T-helper 9 cell (primary cell): ENCODE results near the gene SLC31A1.
"Not testable (repeated sequence)": the region's sequence is repeated elsewhere in the genome, so short reads cannot be mapped to it uniquely, and the experiment has no call there.

ENCODE experiments used
- DNase-seq: peaks from one replicate; pipeline ENCODE4 v3.0.0-alpha.2; 2020

SLC31A1 gene

DNA sequence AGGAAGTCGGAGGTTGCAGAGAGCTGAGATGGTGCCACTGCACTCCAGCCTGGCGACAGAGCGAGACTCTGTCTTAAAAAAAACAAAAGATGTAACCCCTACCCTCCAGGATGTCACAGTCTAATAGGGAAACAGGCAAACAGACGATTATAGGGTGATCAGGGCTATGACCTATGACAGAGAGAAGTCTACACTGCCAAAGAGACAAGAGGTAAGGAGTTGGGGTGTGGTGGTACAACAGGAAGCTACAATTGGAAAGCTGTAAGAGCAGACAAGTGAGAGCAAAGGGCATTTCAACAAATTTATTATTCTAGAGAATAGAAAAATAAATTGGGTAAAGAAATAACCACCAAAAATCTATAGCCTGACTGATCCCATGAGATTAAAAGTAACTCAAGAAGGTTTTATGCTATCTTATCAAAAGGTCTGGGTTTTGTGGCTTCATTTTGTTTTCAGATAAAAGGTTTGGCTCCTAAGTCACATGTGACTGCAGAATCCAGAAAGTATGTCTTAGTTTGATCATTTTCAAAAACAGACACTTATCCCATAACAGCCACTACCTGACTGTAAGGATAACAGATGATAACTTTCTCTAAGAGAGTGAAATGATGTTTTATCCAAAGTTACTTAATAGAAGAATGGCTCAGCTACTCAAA is 46.7 kb downstream of the SLC31A1 start:
- DNase-seq: no peak

DNA sequence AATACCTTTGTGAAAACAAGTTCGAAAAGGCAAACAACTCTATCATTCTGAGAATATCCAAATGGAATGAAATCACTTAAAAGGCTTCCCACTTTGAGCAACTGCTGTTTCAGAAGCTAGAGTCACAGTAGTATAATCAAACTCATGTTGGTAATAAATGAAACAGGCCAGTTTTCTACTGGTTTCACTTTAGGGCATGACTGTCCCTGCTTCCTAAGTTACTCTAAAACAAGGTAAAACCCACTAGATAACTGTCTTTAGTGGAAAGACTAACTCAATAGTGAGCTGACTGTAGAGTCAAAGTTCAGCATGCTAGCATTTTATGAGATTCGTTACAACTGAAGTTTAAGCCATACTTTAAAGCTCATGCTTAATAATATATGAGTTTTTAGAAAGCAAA is 48.0 kb downstream of the SLC31A1 start:
- DNase-seq: no peak

DNA sequence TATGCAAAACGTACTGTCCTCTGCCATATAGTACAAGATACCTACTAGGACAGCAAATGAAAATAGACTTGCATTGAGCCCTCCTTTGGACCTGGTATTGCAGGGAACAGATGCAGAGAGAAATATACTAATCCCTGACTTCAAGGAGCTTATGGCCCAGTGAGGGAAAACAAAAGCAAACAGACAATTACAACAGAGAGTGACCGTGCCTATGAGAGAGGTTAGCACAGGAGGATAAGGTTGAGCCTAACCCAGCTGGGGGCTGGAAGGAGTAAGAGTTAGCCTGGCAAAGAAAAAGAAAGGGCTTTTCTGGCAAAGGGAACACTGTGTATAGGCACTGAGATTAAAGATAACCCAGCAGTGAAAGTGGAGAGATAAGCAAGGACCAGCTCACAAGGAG is 48.5 kb downstream of the SLC31A1 start:
- DNase-seq: no peak

DNA sequence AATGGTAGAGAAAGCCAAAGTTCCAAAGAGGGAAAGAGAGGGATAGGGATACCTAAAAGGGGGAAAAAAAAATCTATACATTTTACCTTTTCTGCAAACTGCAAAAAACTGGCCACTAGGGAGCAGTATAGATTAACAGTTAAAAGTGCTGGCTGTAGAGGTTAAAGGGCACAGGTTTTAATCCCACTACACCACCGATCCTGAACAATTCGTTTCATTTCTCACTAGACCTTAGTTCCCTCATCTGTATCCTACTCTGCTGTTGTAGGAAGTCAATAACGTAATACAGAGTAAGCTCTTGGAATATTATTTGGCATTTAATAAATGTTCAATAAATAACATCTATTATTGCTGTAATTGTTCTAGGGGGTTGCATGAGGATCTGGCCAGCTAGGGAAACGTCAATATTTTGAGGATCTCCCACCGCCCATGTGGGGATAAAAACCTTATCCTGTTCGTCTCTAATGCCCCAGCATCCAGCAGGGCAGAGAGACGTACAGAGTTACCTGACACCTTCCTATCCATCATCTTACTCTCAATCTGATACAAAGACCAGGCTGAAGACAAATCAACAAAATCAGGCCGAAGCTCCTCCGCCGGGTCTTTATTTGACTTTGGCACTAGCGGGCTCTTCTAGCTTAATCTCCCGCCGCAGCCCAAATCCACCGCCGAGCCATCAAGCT is 53.3 kb downstream of the SLC31A1 start:
- no peak for DNase-seq

DNA sequence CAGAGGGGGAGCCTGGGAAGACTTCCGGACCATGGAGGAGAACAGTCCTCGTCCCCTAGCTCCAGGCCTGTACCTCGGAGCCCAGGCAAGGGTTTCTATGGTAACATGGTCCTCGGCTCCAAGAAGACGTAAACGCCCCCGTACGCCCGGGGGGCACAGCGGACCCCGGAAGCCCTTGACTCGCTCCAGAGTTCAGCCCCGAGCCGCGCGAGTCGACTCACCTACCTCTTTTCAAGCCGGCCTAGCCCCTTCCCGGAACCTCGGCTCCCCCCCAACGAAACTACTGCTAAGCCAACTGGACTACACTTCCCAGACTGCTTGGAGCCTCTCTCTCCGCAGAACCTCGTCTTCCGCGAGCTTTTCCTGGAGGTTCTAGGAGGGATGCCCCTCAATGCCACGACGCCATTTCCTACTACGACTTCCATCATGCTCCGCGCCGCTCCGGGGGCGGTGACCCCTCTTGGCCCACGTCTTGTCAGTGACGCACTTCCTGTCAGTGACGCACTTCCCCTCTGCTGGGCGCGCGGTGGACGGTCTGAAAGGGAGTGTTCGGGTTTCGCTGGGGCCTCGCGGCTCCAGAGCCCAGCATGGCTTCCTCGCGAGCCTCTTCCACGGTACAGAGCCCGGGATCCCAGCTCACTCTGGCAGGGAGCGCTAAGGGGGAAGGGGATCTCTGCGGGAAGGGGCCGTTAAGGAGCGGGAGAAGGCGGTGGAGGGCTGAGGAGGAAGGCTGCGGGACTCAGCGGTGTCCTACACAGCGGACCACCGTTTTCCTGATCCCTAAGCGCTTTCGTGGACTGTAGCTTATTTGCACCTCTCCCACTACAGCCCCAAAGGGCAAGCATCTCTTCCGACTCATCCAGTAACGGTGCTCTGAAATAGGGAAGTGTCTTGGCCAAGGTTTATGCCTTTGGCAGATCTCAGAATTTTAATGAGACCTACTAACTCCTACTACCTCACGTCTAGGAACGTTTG is 54.1 kb downstream of the SLC31A1 start, which contains the start of the genes CDC26 and PRPF4:
Gene CDC26 (minus strand): TSS at position 416 of the 975 bp plus-strand sequence. CDS start 3,065 bp downstream, outside the sequence.
Gene PRPF4 (plus strand): TSS at position 502 of the 975 bp plus-strand sequence. CDS start 86 bp downstream, at position 588.
- peak; percentile 94 for DNase-seq

DNA sequence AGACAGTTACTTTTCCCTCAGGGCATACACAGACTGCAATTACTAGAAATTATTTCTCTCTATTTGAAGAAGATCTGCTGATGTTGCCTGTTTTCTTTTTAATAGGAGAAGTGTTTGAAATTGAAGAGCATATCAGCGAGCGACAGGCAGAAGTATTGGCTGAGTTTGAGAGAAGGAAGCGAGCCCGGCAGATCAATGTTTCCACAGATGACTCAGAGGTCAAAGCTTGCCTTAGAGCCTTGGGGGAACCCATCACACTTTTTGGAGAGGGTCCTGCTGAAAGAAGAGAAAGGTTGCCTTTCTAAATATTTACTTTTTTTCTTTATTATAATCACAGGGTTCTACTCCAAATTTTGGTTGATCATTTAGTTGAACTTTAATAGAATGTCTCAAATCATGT is 57.5 kb downstream of the SLC31A1 start:
- no peak for DNase-seq

DNA sequence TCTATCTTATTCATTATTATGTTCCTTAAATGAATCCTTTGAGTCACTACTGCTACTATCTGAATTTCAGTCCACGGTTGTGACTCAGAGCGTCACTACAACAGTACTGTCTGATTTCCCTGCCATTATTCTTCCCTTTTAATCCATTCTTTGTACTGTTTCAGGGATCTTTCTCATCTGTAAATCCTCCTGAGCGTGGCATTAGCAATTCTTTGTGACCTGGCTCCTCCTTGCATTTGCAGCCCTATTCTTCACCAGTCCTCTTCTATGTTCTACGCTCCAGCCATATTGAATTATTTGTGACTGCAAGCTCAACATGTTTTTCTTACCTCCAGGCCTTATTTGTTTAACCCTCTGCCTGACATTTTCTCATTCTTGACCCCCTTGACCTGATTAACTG is 60.0 kb downstream of the SLC31A1 start:
- DNase-seq: no peak

DNA sequence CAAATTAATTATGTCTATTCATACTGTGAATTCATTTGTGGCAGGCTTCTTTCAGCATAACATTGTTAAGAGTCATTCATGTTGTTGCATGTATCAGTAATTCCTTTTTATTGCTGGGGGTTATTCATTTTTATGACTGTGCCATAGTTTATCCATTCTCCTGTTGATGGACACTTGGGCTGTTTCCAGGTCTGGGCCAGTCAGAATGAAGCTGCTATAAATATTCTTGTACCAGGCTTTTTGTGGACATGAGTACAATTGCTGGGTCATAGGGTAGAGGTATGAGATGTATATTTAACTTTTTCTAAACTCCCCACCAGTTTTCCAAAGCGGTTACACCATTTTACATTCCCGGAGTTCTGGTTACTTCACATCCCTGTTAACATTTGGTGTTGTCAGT is 67.7 kb downstream of the SLC31A1 start:
- DNase-seq: no peak

DNA sequence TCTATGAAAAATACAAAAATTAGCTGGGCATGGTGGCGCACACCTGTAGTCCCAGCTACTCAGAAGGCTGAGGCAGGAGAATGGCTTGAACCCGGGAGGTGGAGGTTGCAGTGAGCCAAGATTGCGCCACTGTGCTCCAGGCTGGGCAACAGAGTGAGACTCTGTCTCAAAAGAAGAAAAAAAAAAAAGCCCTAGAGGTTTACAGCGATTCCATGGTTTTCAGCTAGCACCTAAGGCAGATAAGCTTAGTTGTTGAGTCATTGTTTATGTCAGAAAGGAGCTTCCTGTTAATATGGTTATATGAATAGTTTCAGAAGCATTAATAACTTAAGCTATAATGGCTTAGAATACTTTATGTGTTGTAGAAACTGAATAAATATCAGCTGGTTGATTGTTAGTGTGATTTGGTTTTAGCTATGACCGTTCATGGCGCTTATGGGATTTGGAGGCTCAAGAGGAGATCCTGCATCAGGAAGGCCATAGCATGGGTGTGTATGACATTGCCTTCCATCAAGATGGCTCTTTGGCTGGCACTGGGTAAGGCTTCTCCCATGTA is 68.8 kb downstream of the SLC31A1 start:
- DNase-seq: no peak

DNA sequence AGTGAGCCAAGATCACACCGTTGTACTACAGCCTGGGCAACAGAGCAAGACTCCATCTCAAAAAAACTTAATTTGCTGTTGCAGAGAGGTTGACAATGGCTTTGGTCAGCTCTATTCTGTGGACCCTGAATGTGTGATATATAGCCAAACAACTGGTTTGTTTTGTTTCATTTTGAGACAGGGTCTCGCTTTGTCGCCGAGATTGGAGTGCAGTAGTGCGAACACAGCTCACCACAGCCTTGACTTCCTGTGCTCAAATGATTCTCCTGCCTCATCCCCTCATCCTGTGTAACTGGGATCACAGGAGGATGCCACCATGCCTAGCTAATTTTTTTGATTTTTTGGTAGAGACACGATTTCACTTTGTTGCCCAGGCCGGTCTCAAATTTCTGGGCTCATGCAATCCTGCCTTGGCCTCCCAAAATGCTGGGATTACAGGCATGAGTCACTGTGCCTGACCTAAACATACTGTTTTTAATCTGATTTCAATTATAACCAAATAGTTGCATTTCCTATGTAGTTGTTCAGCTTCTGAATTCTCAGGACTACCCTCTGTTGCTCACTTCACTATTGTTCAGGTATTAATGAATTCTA is 72.0 kb downstream of the SLC31A1 start:
- DNase-seq: no peak

DNA sequence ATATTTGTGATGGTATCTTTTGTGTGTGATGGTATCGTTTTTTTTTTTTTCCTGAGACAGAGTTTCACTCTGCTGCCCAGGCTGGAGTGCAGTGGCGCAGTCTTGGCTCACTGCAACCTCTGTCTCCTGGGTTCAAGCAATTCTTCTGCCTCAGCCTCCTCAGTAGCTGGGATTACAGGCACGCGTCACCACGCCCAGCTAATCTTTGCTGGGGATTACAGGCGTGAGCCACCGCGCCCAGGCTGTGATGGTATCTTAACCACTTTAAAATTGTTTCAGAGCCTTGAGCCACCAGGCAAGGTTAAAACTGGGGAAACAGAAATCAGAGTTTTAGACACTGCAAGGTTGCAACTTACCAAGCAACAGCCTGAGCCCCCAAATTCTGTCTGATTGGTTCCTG is 74.9 kb downstream of the SLC31A1 start:
- not testable (repeated sequence) for DNase-seq

DNA sequence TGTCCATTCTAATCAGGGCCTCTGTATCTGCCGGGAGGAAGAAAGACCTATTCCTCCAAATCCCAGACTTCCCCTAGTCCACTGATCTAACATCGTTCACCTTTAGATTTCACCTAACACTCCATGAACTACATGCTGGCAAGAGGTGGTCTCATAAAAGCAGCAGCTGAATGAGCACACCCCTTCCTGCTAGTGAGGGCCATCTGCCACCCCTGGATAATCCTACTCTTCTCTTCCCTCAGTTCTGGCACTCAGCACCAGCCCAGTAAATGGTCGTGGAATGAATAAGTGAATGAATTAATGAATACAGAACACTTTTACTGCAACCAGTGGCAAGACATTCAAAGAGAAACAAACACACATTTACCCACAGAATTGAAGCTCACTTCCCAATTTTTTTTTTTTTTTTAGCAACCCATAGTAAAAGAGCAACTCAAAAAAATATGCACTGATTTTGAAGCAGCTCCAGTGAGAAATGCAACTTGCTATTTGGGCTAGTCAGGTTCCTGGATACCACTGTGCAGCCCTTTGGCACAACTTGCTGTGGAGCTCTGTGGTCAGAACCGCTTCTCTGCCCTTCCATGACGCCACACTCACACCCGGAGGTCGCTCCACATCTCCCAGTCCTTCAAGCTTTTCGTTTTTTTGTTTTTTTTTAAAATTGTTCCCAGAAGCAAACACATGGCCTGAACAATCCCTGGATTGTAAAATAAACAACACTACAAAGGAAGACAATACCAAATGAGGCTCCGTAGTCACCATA is 75.6 kb downstream of the SLC31A1 start:
- DNase-seq: no peak

DNA sequence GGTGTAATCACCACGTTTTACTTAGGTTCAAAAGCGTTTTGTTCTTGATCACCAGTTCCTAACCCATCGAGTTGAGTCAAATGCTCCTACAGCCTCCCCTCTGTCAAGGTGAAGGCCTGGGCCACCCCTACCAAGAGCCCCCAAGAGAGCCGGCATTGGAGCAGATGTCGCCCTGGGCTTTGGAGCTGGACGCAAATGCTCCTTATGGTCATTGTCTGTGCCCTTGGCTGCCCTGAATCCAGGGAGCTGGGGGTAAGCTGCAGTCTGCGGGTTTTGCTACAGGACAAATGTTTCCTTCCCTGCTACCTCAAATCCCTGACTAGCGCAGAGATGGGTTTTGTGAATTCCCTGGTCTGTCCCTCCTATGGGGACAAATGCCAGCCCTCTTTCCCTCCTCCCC is 77.0 kb downstream of the SLC31A1 start:
- DNase-seq: no peak

DNA sequence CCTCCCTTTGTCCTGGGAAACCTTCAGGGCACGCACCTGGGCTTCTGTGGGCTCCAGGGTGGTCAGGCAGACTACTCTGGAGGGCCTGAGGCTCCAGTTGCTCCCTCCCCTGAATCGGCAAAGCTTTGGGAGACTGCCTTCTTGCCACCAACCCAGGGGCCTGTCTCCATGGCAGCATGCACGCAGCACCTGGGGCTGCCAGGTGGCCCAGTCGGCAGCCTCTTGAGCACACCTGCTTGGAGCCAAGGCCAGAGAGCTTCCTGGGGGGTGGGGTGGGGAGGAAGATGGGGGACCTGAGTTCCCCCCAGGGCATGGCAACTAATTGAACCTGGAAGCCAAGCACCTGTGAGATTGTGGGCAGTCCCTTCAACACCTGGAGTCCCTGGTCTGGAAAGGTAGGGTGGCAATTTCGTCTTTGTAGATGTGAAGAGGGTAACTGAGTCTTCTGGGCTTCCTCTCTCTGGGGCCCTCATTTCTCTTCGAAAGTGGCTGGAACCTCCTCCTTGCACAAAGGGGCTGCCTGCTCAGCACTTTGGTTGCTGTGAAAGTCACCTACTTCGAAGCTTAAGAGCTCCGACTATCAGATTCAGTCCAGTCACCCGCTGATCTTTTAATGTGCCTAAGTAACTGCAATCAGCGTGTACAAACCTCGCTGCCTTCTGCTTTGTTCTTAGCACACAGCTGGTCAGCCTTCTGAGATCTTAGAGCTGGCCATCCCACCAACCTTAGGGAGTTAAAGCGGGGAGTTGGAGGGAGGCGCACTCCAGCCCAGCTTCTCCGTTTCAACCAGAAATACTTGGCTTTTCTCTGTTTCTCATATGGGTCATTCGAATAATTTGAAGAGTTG is 77.8 kb downstream of the SLC31A1 start:
- DNase-seq: no peak

DNA sequence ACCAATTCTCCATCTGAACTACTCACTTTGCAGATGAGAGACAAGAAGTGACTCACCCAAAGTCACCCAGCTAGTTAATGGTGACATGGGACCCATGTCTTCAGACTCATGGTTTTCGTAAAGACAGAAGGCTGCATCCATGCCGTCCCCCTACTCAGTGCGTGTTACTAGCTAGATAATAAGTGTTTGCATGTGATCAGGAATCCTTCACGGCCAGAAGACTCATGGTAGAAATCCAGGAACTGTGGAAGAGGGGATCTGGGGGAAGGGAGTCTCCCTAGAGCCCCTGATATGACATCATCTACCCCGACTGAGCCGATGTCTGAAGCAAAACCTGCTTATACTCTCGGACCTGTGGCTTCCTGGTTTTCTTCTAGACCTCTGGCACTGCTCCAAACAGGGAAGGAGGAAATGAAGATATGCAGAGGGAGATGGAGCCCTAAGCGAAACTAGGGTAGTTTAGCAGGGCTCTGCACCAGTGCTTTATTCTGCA is 78.5 kb downstream of the SLC31A1 start:
- DNase-seq: no peak

DNA sequence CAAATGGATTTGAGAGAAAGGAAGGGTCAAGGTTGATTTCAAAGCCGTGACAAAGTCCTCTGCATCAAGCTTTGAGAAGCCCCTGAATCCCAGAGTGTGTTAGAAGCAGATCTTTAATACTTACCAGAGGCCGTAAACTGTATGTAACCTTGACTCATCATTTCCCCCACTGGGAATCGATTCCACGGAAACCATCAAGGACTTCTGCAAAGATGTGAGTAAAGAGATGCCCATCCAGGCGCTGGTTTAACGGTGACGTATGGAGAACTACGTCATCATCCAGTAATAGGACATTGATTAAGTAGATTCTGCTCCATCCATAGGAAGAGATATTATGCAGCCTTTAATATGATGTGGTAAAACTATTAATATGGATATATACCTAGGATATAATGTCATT is 80.2 kb downstream of the SLC31A1 start:
- DNase-seq: no peak

DNA sequence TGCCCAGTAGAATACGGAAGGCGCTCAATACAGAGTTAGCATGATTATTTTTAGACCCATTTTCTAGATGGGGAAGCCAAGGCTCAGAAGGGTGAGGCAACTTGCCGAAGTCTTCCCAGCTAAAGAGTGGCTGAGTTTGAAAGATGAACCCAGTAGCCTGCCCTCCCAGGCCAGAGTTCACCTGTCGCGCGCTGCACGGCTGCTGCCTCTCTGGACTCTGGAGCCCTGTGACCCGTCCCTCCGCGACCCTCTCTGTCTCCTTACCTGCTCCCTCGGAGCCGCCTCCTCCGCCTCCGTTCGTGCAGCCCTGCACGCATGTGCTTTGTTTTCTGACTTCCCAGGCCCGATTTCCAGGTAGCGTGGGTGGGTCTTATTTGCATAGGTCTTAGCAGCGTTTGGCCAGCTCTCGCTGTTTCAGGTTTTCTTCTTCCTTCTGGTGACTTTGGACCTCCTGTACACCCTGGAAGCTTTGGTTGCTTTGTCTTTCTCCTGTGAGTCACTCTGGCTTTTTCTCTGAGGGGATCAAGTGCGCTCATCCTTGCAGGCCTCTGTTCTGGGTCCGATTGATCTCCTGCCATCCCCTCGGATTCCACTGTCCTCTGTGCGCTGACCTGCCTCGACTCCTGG is 81.6 kb downstream of the SLC31A1 start, which contains the start of gene RNF183:
Gene RNF183 (minus strand): TSS at position 585 of the 627 bp plus-strand sequence. CDS start 5,192 bp downstream, outside the sequence.
- no peak for DNase-seq

DNA sequence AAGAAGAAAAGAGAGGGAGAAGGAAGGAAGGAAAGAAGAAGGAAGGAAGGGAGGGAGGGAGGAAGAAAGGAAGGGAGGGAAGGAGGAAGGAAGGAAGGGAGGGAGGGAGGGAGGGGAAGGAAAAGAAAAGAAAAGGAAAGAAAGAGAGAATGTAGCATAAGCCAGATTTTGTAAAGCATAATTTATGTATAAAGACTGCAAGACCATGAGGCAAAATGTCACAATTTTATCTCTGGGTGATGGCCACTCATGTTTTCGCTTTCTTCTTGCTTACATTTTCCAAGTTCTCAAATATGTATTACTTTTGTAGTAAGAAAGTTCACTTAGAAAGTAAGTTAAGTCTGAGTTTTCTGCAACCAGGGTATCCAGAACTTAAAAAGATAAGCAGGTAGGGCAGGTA is 85.2 kb downstream of the SLC31A1 start:
- no peak for DNase-seq

DNA sequence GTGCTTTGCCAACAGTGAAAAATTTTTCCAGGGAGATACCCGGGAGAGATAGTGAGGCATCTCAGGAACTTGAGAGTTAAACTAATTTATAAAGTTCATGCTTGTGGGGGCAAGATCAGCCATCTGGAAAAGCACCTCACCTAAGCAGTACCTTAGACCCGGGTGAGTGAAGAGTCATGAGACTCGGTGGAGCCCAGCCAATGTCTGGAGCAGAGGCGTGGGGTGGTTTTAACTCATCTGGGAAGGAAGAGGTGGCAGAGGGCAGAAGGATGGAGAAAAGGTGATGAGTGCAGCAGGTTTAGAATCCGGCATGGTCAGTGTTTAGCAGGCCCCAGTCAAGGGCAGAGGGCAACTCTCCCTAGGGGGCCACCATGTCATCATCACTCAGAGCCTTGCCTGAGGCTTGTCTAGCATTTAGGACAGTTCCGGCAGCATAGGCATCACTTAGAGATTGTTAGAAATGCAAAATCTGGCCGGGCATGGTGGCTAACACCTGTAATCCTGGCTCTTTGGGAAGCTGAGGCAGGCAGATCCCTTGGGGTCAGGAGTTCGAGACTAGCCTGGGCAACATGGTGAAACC is 86.1 kb downstream of the SLC31A1 start:
- DNase-seq: no peak
